Epithelial cell of proximal tubule (primary cell): ENCODE results near the gene ACAP2. TPM values are rescaled to one million over a fixed set of nuclear protein-coding genes. Genes with fewer than 3 reads are reported as not detected.

ENCODE experiments used
- DNase-seq: peaks from one replicate; pipeline ENCODE4 v3.0.0-alpha.2; 2011; ENCODE audit warnings: low read depth
- H3K4me3 ChIP-seq: 2 replicates; pipeline ENCODE4 v1.5.1; 2011; ENCODE audit warnings: low read depth, mild to moderate bottlenecking, low read length
- CTCF ChIP-seq: conservative IDR thresholded peaks from 2 replicates; pipeline ENCODE4 v1.5.1; 2012; ENCODE audit warnings: low read depth, mild to moderate bottlenecking, low read length
- total RNA-seq: library from RNA; depleted of rRNA; stranded (reverse); fragments of >200 nt; gene quantifications from 2 replicates; pipeline ENCODE4 v1.2.3, GENCODE V29; 2015

Gene ACAP2
- total RNA-seq, 1 donor from 2014 or later, result 26.2 TPM

GRCh38 chr3:195274259-195274966 lies 168.4 kb downstream of the ACAP2 start:
- DNase-seq, result no peak
- TF ChIP-seq CTCF, result no peak
- no peak overlapping the region for H3K4me3 ChIP-seq

GRCh38 chr3:195271410-195272243 lies 171.2 kb downstream of the ACAP2 start:
- TF ChIP-seq CTCF, result peak; percentile 92
- H3K4me3 ChIP-seq, result peak overlapping the region; percentile 71
- no peak for DNase-seq

GRCh38 chr3:195270817-195271409 lies 171.9 kb downstream of the ACAP2 start, which contains the start of gene XXYLT1:
TSS of gene XXYLT1 (minus strand) at chr3:195271159. CDS start at chr3:195271058, 101 bp downstream.
- H3K4me3 ChIP-seq, result peak within 1 kb of the TSS; percentile 71
- DNase-seq, result no peak
- TF ChIP-seq CTCF, result peak; percentile 38

GRCh38 chr3:195270079-195270816 lies 172.6 kb downstream of the ACAP2 start:
- peak overlapping the region; percentile 71 for H3K4me3 ChIP-seq
- DNase-seq, result no peak
- no peak for TF ChIP-seq CTCF

GRCh38 chr3:195269375-195270078 lies 173.3 kb downstream of the ACAP2 start:
- TF ChIP-seq CTCF, result no peak
- H3K4me3 ChIP-seq, result peak overlapping the region; percentile 71
- DNase-seq, result no peak
